Esophagus squamous epithelium (tissue), 4 donors: ENCODE results near the gene FERMT3.

ENCODE experiments used
- POLR2A ChIP-seq, 4 donors: fragments of 450-650 bp; IDR thresholded peaks; one replicate each; pipeline ENCODE4 v1.6.1; 2017; ENCODE audit warnings: antibody characterized with exemption in 4 of 4, mild to moderate bottlenecking in 4 of 4, moderate library complexity in 3 of 4
- TF ChIP-seq, protein P1 (sequence below), 6 experiments: fragments of 450-650 bp in 4 of 6; fragments of 200-600 bp in 2 of 6; sonication (generic) in 2 of 6; IDR thresholded peaks; one replicate each; pipeline ENCODE4 v1.5.1; 2016 to 2019; ENCODE audit warnings: antibody characterized with exemption in 6 of 6, mild to moderate bottlenecking in 4 of 6, moderate library complexity in 4 of 6

DNA sequence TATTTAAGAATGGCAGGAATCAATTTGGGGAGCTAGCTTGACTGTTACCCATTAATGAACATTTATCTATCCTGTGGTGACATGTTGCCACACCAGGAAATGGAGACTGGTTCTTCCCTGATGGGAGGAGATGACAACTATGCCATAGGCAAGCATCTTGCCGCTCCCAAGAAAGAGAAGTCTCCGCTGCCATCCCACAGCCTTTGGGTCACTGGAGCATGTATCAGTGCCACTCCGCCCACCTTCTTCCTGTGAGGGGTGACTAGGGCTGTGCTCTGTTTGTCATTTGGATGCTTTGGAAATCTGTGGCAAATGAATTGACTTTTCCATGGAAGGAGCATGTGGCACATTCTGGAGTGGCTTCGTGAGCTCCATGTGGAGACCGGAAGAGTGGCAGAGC is 14.1 kb upstream of the FERMT3 start:
- TF ChIP-seq, protein P1, sequence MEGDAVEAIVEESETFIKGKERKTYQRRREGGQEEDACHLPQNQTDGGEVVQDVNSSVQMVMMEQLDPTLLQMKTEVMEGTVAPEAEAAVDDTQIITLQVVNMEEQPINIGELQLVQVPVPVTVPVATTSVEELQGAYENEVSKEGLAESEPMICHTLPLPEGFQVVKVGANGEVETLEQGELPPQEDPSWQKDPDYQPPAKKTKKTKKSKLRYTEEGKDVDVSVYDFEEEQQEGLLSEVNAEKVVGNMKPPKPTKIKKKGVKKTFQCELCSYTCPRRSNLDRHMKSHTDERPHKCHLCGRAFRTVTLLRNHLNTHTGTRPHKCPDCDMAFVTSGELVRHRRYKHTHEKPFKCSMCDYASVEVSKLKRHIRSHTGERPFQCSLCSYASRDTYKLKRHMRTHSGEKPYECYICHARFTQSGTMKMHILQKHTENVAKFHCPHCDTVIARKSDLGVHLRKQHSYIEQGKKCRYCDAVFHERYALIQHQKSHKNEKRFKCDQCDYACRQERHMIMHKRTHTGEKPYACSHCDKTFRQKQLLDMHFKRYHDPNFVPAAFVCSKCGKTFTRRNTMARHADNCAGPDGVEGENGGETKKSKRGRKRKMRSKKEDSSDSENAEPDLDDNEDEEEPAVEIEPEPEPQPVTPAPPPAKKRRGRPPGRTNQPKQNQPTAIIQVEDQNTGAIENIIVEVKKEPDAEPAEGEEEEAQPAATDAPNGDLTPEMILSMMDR (IDR thresholded peaks at IDR 0.05) = no peak
- no peak for TF ChIP-seq POLR2A (IDR thresholded peaks at IDR 0.05)
